MM.1S (cell line): ENCODE measurements around the gene ADAMTS19.

Experiments used
- DNase-seq: peaks from one replicate; pipeline ENCODE4 v3.0.0-alpha.2; 2015
- H2AFZ ChIP-seq: fragments of 300-600 bp; sonication (generic); 2 replicates; pipeline ENCODE4 v1.6.0; 2016; ENCODE audit warnings: antibody characterized with exemption, low read length
- H3F3A ChIP-seq: fragments of 300-600 bp; sonication (generic); 2 replicates; pipeline ENCODE4 v1.6.1; 2016; ENCODE audit warnings: mild to moderate bottlenecking, antibody characterized with exemption, low read length, moderate library complexity, mixed read lengths; ENCODE audit not compliant: insufficient read depth
- H3K27ac ChIP-seq: fragments of 300-600 bp; sonication (generic); 2 replicates; pipeline ENCODE4 v1.5.1; 2016; ENCODE audit warnings: mild to moderate bottlenecking, low read length
- H3K27me3 ChIP-seq: fragments of 300-600 bp; sonication (generic); replicated peaks from 2 replicates; pipeline ENCODE4 v1.6.0; 2016; ENCODE audit warnings: low read length; ENCODE audit not compliant: insufficient read depth
- H3K36me3 ChIP-seq: fragments of 300-600 bp; sonication (generic); replicated peaks from 2 replicates; pipeline ENCODE4 v1.6.1; 2016; ENCODE audit warnings: mild to moderate bottlenecking, low read length, mixed read lengths; ENCODE audit not compliant: insufficient read depth
- H3K4me1 ChIP-seq: fragments of 300-600 bp; sonication (generic); 2 replicates; pipeline ENCODE4 v1.6.1; 2016; ENCODE audit warnings: low read length, mixed read lengths
- H3K4me2 ChIP-seq: fragments of 300-600 bp; sonication (generic); 2 replicates; pipeline ENCODE4 v1.6.0; 2016; ENCODE audit warnings: low read depth, low read length
- H3K4me3 ChIP-seq: fragments of 300-600 bp; sonication (generic); 2 replicates; pipeline ENCODE4 v1.5.1; 2016; ENCODE audit warnings: low read length, mixed read lengths
- H3K79me2 ChIP-seq: fragments of 300-600 bp; sonication (generic); 2 replicates; pipeline ENCODE4 v1.6.1; 2016; ENCODE audit warnings: mixed run types, low read length, mixed read lengths
- H3K9ac ChIP-seq: fragments of 300-600 bp; sonication (generic); 2 replicates; pipeline ENCODE4 v1.6.1; 2016; ENCODE audit warnings: low read length, mixed read lengths
- H3K9me2 ChIP-seq: fragments of 300-600 bp; sonication (generic); replicated peaks from 2 replicates; pipeline ENCODE4 v1.6.1; 2016; ENCODE audit warnings: mild to moderate bottlenecking, low read length, mixed read lengths; ENCODE audit not compliant: insufficient read depth
- H3K9me3 ChIP-seq: fragments of 300-600 bp; sonication (generic); replicated peaks from 2 replicates; pipeline ENCODE4 v1.6.1; 2016; ENCODE audit warnings: mild to moderate bottlenecking, low read length, mixed read lengths; ENCODE audit not compliant: insufficient read depth
- H4K20me1 ChIP-seq: fragments of 300-600 bp; sonication (generic); 2 replicates; pipeline ENCODE4 v1.6.1; 2016; ENCODE audit warnings: mild to moderate bottlenecking, low read length, moderate library complexity, mixed read lengths; ENCODE audit not compliant: insufficient read depth
- CTCF ChIP-seq: fragments of 300-600 bp; sonication (generic); IDR thresholded peaks from 2 replicates; pipeline ENCODE4 v1.5.1; 2016; ENCODE audit warnings: antibody characterized with exemption, low read length, mixed read lengths
- EZH2 ChIP-seq: fragments of 300-600 bp; sonication (generic); optimal IDR thresholded peaks from 2 replicates; pipeline ENCODE3; 2017; ENCODE audit warnings: low read depth, mild to moderate bottlenecking, antibody characterized with exemption, low read length, mixed read lengths
- EZH2phosphoT487 ChIP-seq: fragments of 300-600 bp; sonication (generic); IDR thresholded peaks from 2 replicates; pipeline ENCODE4 v1.6.1; 2018; ENCODE audit warnings: antibody characterized with exemption, low read length

ADAMTS19 gene

GRCh38 chr5:129459450-129459776 is 685 bp upstream of the ADAMTS19 start:
- no peak overlapping the region for H3K27ac ChIP-seq
- H3K27me3 ChIP-seq, result no peaks in the 10 kb centered on the region
- TF ChIP-seq EZH2 (no peak), CTCF (no peak), EZH2phosphoT487 (no peak)
- H3K36me3 ChIP-seq, result no peaks in the 10 kb centered on the region
- 0 out of 2 replicates have a peak overlapping the region, but pooled peaks have one; percentile 58 for H2AFZ ChIP-seq
- no peaks in the 10 kb centered on the region for H3K79me2 ChIP-seq
- peaks cover 18% of the 10 kb centered on the region; the same call in 1 of the 2 replicates for H3F3A ChIP-seq
- H3K4me1 ChIP-seq, result 0 out of 2 replicates have a peak, but pooled peaks cover 5% of the 10 kb centered on the region
- H3K4me2 ChIP-seq, result peak overlapping the region; percentile 62; the same call in 1 of the 2 replicates
- no peaks in the 10 kb centered on the region for H3K9me3 ChIP-seq
- H3K4me3 ChIP-seq, result no peak overlapping the region
- no peak overlapping the region for H3K9ac ChIP-seq
- no peak for DNase-seq
- no peaks in the 10 kb centered on the region for H3K9me2 ChIP-seq
- H4K20me1 ChIP-seq, result no peaks in the 10 kb centered on the region

GRCh38 chr5:129460672-129460935 is 506 bp downstream of the ADAMTS19 start:
- Histone ChIP-seq H3K9ac (peak overlapping the region; percentile 48; the same call in 1 of the 2 replicates), H3K79me2 (no peaks in the 10 kb centered on the region), H2AFZ (peak overlapping the region; percentile 92), H3K36me3 (no peaks in the 10 kb centered on the region), H3K4me2 (peak overlapping the region; percentile 99), H3K4me3 (peak overlapping the region; percentile 66), H3K27ac (peak overlapping the region; percentile 21; the same call in 1 of the 2 replicates), H4K20me1 (no peaks in the 10 kb centered on the region), H3K9me2 (no peaks in the 10 kb centered on the region), H3K9me3 (no peaks in the 10 kb centered on the region), H3K27me3 (no peaks in the 10 kb centered on the region), H3K4me1 (0 out of 2 replicates have a peak, but pooled peaks cover 5% of the 10 kb centered on the region), H3F3A (peaks cover 18% of the 10 kb centered on the region; the same call in 1 of the 2 replicates)
- TF ChIP-seq EZH2 (no peak), CTCF (no peak), EZH2phosphoT487 (no peak)
- DNase-seq, result peak; percentile 33

GRCh38 chr5:129460936-129461710 is 1.0 kb downstream of the ADAMTS19 start:
- Histone ChIP-seq H3K9me3 (no peaks in the 10 kb centered on the region), H3K36me3 (no peaks in the 10 kb centered on the region), H3K79me2 (no peaks in the 10 kb centered on the region), H3K27ac (peak overlapping the region; percentile 59; the same call in 1 of the 2 replicates), H4K20me1 (no peaks in the 10 kb centered on the region), H3K9me2 (no peaks in the 10 kb centered on the region), H3K4me3 (peak overlapping the region; percentile 66), H3K27me3 (no peaks in the 10 kb centered on the region), H3K4me2 (peak overlapping the region; percentile 99), H3K9ac (peak overlapping the region; percentile 52), H3K4me1 (0 out of 2 replicates have a peak, but pooled peaks cover 5% of the 10 kb centered on the region), H2AFZ (peak overlapping the region; percentile 92), H3F3A (peaks cover 18% of the 10 kb centered on the region; the same call in 1 of the 2 replicates)
- TF ChIP-seq EZH2 (no peak), EZH2phosphoT487 (no peak), CTCF (peak; percentile 49)
- peak; percentile 56 for DNase-seq
